Measurements from ENCODE around the gene CREBBP.

GRCh38 chr16:3701531-3701930 is 179.0 kb downstream of the CREBBP start:
- TF ChIP-seq POLR2AphosphoS5 (IDR thresholded peaks at IDR 0.05), result no peak
- TF ChIP-seq POLR2A (IDR thresholded peaks at IDR 0.05), result no peak
